IMR-90 (cell line): ENCODE measurements around the gene NTRK3. TPM values are rescaled to one million over a fixed set of nuclear protein-coding genes. Genes with fewer than 3 reads are reported as not detected.

Experiments
- ATAC-seq: fragments of 200-7000 bp; cut with Tn5 transposase; 2 replicates; pipeline ENCODE4 v1.9.1; 2020; ENCODE audit warnings: low read depth, mild to moderate bottlenecking, moderate library complexity
- BruUV-seq: library from RNA; stranded (reverse); fragments of 400-500 nt; replicated peaks from 2 replicates; lab custom pipeline; 2021; lab: Mats Ljungman, UMichigan
- CTCF ChIA-PET: fragments of 300-600 bp; formaldehyde crosslinking; extraction: SDS; loops from one replicate; lab custom pipeline; 2021; ENCODE audit warnings: antibody characterized with exemption; lab: Yijun Ruan, JAX
- POLR2A ChIA-PET: fragments of 300-600 bp; sonication (Branson Sonifier 250); formaldehyde crosslinking; loops from one replicate; lab custom pipeline; 2022; ENCODE audit warnings: antibody characterized with exemption; ENCODE audit not compliant: unreplicated experiment; lab: Charles Lee
- DNase-seq: peaks from one replicate; pipeline ENCODE4 v3.0.0; 2013
- H2AFZ ChIP-seq: replicated peaks from 2 replicates; pipeline ENCODE3; 2013; ENCODE audit warnings: low read length, mild to moderate bottlenecking; ENCODE audit not compliant: poor library complexity
- H2AK5ac ChIP-seq: 2 replicates; pipeline ENCODE4 v1.6.1; 2013; ENCODE audit warnings: low read depth, low read length, inconsistent platforms
- H2AK9ac ChIP-seq: replicated peaks from 2 replicates; pipeline ENCODE3; 2013; ENCODE audit warnings: mild to moderate bottlenecking, low read depth, low read length, moderate library complexity; ENCODE audit not compliant: poor library complexity
- H2BK120ac ChIP-seq: 2 replicates; pipeline ENCODE4 v1.6.1; 2013; ENCODE audit warnings: low read depth, low read length, inconsistent platforms
- H2BK15ac ChIP-seq: 3 replicates; pipeline ENCODE4 v1.6.1; 2013; ENCODE audit warnings: low read depth, low read length, inconsistent platforms
- H2BK20ac ChIP-seq: 2 replicates; pipeline ENCODE4 v1.6.1; 2013; ENCODE audit warnings: low read depth, mild to moderate bottlenecking, inconsistent platforms, low read length, moderate library complexity
- H2BK5ac ChIP-seq: 2 replicates; pipeline ENCODE4 v1.6.1; 2013; ENCODE audit warnings: mild to moderate bottlenecking, low read depth, low read length, inconsistent platforms; ENCODE audit not compliant: poor library complexity, severe bottlenecking
- H3K14ac ChIP-seq: replicated peaks from 2 replicates; pipeline ENCODE4 v1.6.1; 2013; ENCODE audit warnings: low read depth, low read length, inconsistent platforms
- H3K18ac ChIP-seq: 2 replicates; pipeline ENCODE4 v1.6.1; 2013; ENCODE audit warnings: low read depth, low read length, control low read depth
- H3K23ac ChIP-seq: 2 replicates; pipeline ENCODE4 v1.6.1; 2013; ENCODE audit warnings: low read depth, low read length, inconsistent platforms
- H3K27ac ChIP-seq: 2 replicates; pipeline ENCODE4 v1.5.1; 2013; ENCODE audit warnings: mild to moderate bottlenecking, control low read depth, low read length; ENCODE audit not compliant: insufficient read depth
- H3K27me3 ChIP-seq: 2 replicates; pipeline ENCODE4 v1.6.1; 2013; ENCODE audit warnings: low read length; ENCODE audit not compliant: control insufficient read depth, insufficient read depth
- H3K36me3 ChIP-seq: 2 replicates; pipeline ENCODE4 v1.6.1; 2013; ENCODE audit warnings: low read length, mixed read lengths; ENCODE audit not compliant: control insufficient read depth, insufficient read depth
- H3K4ac ChIP-seq: 2 replicates; pipeline ENCODE4 v1.6.1; 2013; ENCODE audit warnings: low read depth, low read length, inconsistent platforms
- H3K4me1 ChIP-seq: 2 replicates; pipeline ENCODE4 v1.6.1; 2013; ENCODE audit warnings: low read length, mixed read lengths; ENCODE audit not compliant: control insufficient read depth, insufficient read depth
- H3K4me2 ChIP-seq: 2 replicates; pipeline ENCODE4 v1.6.1; 2013; ENCODE audit warnings: low read depth, mild to moderate bottlenecking, control low read depth, low read length, moderate library complexity
- H3K4me3 ChIP-seq: 2 replicates; pipeline ENCODE4 v1.5.1; 2013; ENCODE audit warnings: low read depth, mild to moderate bottlenecking, control low read depth, low read length, moderate library complexity; ENCODE audit not compliant: insufficient read depth
- H3K56ac ChIP-seq: 2 replicates; pipeline ENCODE4 v1.6.1; 2013; ENCODE audit warnings: low read length, inconsistent platforms; ENCODE audit not compliant: insufficient read depth; ENCODE audit errors: extremely low read depth
- H3K79me1 ChIP-seq, 2 experiments: 2 replicates each; pipeline ENCODE4 v1.6.1; 2013; ENCODE audit warnings: low read length in 2 of 2, inconsistent platforms in 1 of 2, low read depth in 1 of 2
- H3K9ac ChIP-seq: 2 replicates; pipeline ENCODE4 v1.6.1; 2013; ENCODE audit warnings: low read depth, low read length, control low read depth
- H3K9me1 ChIP-seq: 2 replicates; pipeline ENCODE4 v1.6.1; 2013; ENCODE audit warnings: low read length, inconsistent platforms; ENCODE audit not compliant: insufficient read depth
- H3K9me3 ChIP-seq: 2 replicates; pipeline ENCODE4 v1.6.1; 2013; ENCODE audit warnings: low read length; ENCODE audit not compliant: control insufficient read depth, insufficient read depth
- H4K20me1 ChIP-seq: 2 replicates; pipeline ENCODE4 v1.6.1; 2013; ENCODE audit warnings: low read length, inconsistent platforms; ENCODE audit not compliant: insufficient read depth
- H4K5ac ChIP-seq: 2 replicates; pipeline ENCODE4 v1.6.1; 2013; ENCODE audit warnings: mild to moderate bottlenecking, low read depth, low read length, control low read depth
- H4K8ac ChIP-seq, 2 experiments: 2 replicates each; pipeline ENCODE4 v1.6.1; 2013; ENCODE audit warnings: low read depth in 2 of 2, low read length in 2 of 2, control low read depth in 1 of 2, inconsistent platforms in 1 of 2
- H4K91ac ChIP-seq: 2 replicates; pipeline ENCODE4 v1.6.1; 2013; ENCODE audit warnings: low read depth, low read length, inconsistent platforms; ENCODE audit not compliant: insufficient read depth
- BHLHE40 ChIP-seq: fragments of 150-350 bp; IDR thresholded peaks from 2 replicates; pipeline ENCODE4 v1.6.1; 2016; ENCODE audit warnings: mild to moderate bottlenecking, low read depth, low read length
- CEBPB ChIP-seq: IDR thresholded peaks from 2 replicates; pipeline ENCODE4 v1.6.1; 2012; ENCODE audit warnings: low read depth, low read length, improper control_type of control experiment
- CHD1 ChIP-seq: IDR thresholded peaks from 2 replicates; pipeline ENCODE4 v1.6.1; 2012; ENCODE audit warnings: low read depth, low read length, improper control_type of control experiment
- FOS ChIP-seq: fragments of 150-350 bp; IDR thresholded peaks from 2 replicates; pipeline ENCODE4 v1.6.1; 2016; ENCODE audit warnings: low read depth, low read length
- MAFK ChIP-seq: IDR thresholded peaks from 2 replicates; pipeline ENCODE4 v1.6.1; 2012; ENCODE audit warnings: low read depth, low read length, improper control_type of control experiment
- MAZ ChIP-seq: IDR thresholded peaks from 2 replicates; pipeline ENCODE4 v1.6.1; 2012; ENCODE audit warnings: low read depth, mild to moderate bottlenecking, low read length, improper control_type of control experiment, moderate library complexity, borderline replicate concordance
- MXI1 ChIP-seq: IDR thresholded peaks from 2 replicates; pipeline ENCODE4 v1.6.1; 2012; ENCODE audit warnings: low read depth, mild to moderate bottlenecking, low read length, moderate library complexity, borderline replicate concordance
- POLR2A ChIP-seq: IDR thresholded peaks from 2 replicates; pipeline ENCODE4 v1.6.1; 2012; ENCODE audit warnings: mild to moderate bottlenecking, low read depth, low read length
- RAD21 ChIP-seq: IDR thresholded peaks from 2 replicates; pipeline ENCODE4 v1.6.1; 2012; ENCODE audit warnings: low read length, improper control_type of control experiment
- RCOR1 ChIP-seq: IDR thresholded peaks from 2 replicates; pipeline ENCODE4 v1.6.1; 2012; ENCODE audit warnings: mild to moderate bottlenecking, low read length, improper control_type of control experiment; ENCODE audit not compliant: insufficient replicate concordance
- RFX5 ChIP-seq: IDR thresholded peaks from 2 replicates; pipeline ENCODE4 v1.8.0; 2012; ENCODE audit warnings: low read depth, mild to moderate bottlenecking, low read length, moderate library complexity
- SMC3 ChIP-seq: fragments of 150-350 bp; IDR thresholded peaks from 2 replicates; pipeline ENCODE4 v1.6.1; 2016; ENCODE audit warnings: low read depth, mild to moderate bottlenecking, antibody characterized with exemption, low read length, moderate library complexity
- WGBS, 2 experiments: methylation state at CpG; one replicate each; pipeline versions ENCODE4 v1.1.5 to v1.1.7; 2013; ENCODE audit warnings: missing lambda C conversion rate in 2 of 2; ENCODE audit not compliant: insufficient read length in 1 of 2; ENCODE audit errors: extremely low coverage in 2 of 2; 5-methylcytosine and 5-hydroxymethylcytosine counted together
- dilution Hi-C: fragments of 300-500 bp; cut with HindIII; formaldehyde crosslinking; loops from one replicate; pipeline ENCODE4 v1.14.3; 2018; ENCODE audit warnings: low sequenced_read_pairs; ENCODE audit not compliant: unreplicated experiment
- in situ Hi-C: fragments of 300-500 bp; cut with MboI; formaldehyde crosslinking; loops from 3 replicates; pipeline ENCODE4 v1.14.3; 2019; ENCODE audit warnings: low sequenced_read_pairs, inconsistent platforms, mixed read lengths
- intact Hi-C: fragments of 100-400 bp; cut with micrococcal nuclease; formaldehyde crosslinking; loops from 2 replicates; pipeline ENCODE4 v1.10.0; 2022
- polyA plus RNA-seq, 3 experiments: library from polyadenylated mRNA; depleted of rRNA; stranded (reverse); fragments of >200 nt; gene quantifications; 2 replicates each; pipeline ENCODE4 v1.2.3, GENCODE V29; 2012; ENCODE audit warnings: low replicate concordance in 1 of 3
- total RNA-seq: library from RNA; depleted of rRNA; stranded (reverse); fragments of >200 nt; gene quantifications from 2 replicates; pipeline ENCODE4 v1.2.3, GENCODE V29; 2012
- TF ChIP-seq, protein P1 (sequence below): fragments of 150-350 bp; IDR thresholded peaks from 2 replicates; pipeline ENCODE4 v1.6.1; 2017; ENCODE audit warnings: mild to moderate bottlenecking, antibody characterized with exemption, low read length, low read depth
- TF ChIP-seq, protein P2 (sequence below): conservative IDR thresholded peaks from 2 replicates; pipeline ENCODE4 v1.5.1; 2012; ENCODE audit warnings: mild to moderate bottlenecking, low read depth, low read length, improper control_type of control experiment

NTRK3 gene
- total and polyA plus RNA-seq, 2 of the 4 experiments (the other 2 are of a cell fraction): under 0.01 to 0.15 TPM

DNA sequence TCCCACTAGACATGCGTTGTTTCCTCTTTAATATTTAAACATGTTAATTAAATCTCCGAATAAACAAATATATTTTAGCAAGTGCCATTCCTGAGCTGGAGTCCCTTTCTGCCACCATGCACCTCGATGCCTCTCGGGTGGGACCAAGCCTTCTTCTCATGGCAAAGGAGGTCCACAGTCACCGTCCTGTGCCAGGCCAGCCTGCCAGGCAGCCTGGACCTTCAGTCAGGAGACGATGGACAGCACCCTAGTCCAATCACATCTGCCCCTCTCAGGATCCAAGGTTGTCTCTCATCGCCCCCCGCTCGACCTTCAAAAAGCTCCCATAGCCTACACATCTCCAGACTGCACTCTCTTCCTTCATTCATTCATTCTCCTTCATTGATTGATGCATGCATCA, 22.6 kb downstream of the NTRK3 start:
- CTCF ChIA-PET: no interaction called here
- 58% methylated on average over 5 of the region's 9 CpGs; no CpG with 5 or more reads in 1 of the 2 experiments for WGBS, 2 experiments
- no peak overlapping the region for H3K14ac ChIP-seq

More for the DNA sequence above, 22.6 kb downstream of the NTRK3 start:
- Histone ChIP-seq H2AK9ac (no peak overlapping the region), H3K18ac (no peak overlapping the region), H2BK20ac (no peak overlapping the region), H2BK15ac (no peak overlapping the region), H2BK120ac (no peak overlapping the region), H3K4me1 (no peaks in the 10 kb centered on the region), H3K4me2 (no peak overlapping the region), H3K4ac (no peak overlapping the region), H3K9me3 (no peaks in the 10 kb centered on the region), H4K20me1 (no peaks in the 10 kb centered on the region), H3K36me3 (no peaks in the 10 kb centered on the region), H2AK5ac (no peak overlapping the region), H3K27ac (no peak overlapping the region), H2BK5ac (no peak overlapping the region), H4K8ac (no peak overlapping the region), H3K23ac (no peak overlapping the region), H4K91ac (no peak overlapping the region), H3K56ac (no peak overlapping the region), H4K5ac (no peak overlapping the region), H3K9ac (no peak overlapping the region), H3K79me1 (no peaks in the 10 kb centered on the region), H2AFZ (no peak overlapping the region), H3K9me1 (no peaks in the 10 kb centered on the region), H3K4me3 (no peak overlapping the region), H3K27me3 (no peaks in the 10 kb centered on the region)
- intact Hi-C loops (no loop called here), dilution Hi-C loops (no loop called here), in situ Hi-C loops (no loop called here)
- TF ChIP-seq FOS (no peak), RFX5 (no peak), MAFK (no peak), MAZ (no peak), CEBPB (no peak), RCOR1 (no peak), RAD21 (no peak), POLR2A (no peak), MXI1 (no peak), BHLHE40 (no peak), CHD1 (no peak), SMC3 (no peak)
- TF ChIP-seq, protein P1, sequence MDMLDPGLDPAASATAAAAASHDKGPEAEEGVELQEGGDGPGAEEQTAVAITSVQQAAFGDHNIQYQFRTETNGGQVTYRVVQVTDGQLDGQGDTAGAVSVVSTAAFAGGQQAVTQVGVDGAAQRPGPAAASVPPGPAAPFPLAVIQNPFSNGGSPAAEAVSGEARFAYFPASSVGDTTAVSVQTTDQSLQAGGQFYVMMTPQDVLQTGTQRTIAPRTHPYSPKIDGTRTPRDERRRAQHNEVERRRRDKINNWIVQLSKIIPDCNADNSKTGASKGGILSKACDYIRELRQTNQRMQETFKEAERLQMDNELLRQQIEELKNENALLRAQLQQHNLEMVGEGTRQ: no peak
- TF ChIP-seq, protein P2, sequence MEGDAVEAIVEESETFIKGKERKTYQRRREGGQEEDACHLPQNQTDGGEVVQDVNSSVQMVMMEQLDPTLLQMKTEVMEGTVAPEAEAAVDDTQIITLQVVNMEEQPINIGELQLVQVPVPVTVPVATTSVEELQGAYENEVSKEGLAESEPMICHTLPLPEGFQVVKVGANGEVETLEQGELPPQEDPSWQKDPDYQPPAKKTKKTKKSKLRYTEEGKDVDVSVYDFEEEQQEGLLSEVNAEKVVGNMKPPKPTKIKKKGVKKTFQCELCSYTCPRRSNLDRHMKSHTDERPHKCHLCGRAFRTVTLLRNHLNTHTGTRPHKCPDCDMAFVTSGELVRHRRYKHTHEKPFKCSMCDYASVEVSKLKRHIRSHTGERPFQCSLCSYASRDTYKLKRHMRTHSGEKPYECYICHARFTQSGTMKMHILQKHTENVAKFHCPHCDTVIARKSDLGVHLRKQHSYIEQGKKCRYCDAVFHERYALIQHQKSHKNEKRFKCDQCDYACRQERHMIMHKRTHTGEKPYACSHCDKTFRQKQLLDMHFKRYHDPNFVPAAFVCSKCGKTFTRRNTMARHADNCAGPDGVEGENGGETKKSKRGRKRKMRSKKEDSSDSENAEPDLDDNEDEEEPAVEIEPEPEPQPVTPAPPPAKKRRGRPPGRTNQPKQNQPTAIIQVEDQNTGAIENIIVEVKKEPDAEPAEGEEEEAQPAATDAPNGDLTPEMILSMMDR: no peak
- ATAC-seq (no peak), DNase-seq (no peak)
- no TSS peak for BruUV-seq
- POLR2A ChIA-PET: no interaction called here
